Natural killer cell (primary cell): ENCODE measurements around the gene CPT1A. TPM values are rescaled to one million over a fixed set of nuclear protein-coding genes. Genes with fewer than 3 reads are reported as not detected.
A peak's percentile ranks its signal among the peaks of the same experiment; 100 is the strongest.

Experiments used
- ATAC-seq, 3 donors: fragments of 150-1000 bp in 2 of 3; fragments of 200-7000 bp in 1 of 3; cut with Tn5 transposase; 1 replicate in 1 of 3; 2 replicates in 2 of 3; pipeline ENCODE4 v1.10.0; 2021; ENCODE audit warnings: mild to moderate bottlenecking in 2 of 3, moderate library complexity in 2 of 3
- DNase-seq, 2 donors: peaks; one replicate each; pipeline versions ENCODE4 v3.0.0 to v3.0.0-alpha.2; 2013 to 2021; ENCODE audit warnings: mixed read lengths in 1 of 2
- H3K27ac ChIP-seq: one replicate; pipeline ENCODE4 v1.5.1; 2013; ENCODE audit warnings: mild to moderate bottlenecking, low read length
- H3K27me3 ChIP-seq: one replicate; pipeline ENCODE4 v1.6.1; 2013; ENCODE audit warnings: low read length; ENCODE audit not compliant: control insufficient read depth, insufficient read depth
- H3K36me3 ChIP-seq: one replicate; pipeline ENCODE4 v1.6.1; 2013; ENCODE audit warnings: low read length; ENCODE audit not compliant: control insufficient read depth, insufficient read depth
- H3K4me1 ChIP-seq: one replicate; pipeline ENCODE4 v1.6.1; 2013; ENCODE audit warnings: low read length; ENCODE audit not compliant: control insufficient read depth, insufficient read depth
- H3K4me3 ChIP-seq: one replicate; pipeline ENCODE4 v1.5.1; 2013; ENCODE audit warnings: low read length
- H3K9me3 ChIP-seq: one replicate; pipeline ENCODE4 v1.6.1; 2013; ENCODE audit warnings: low read length; ENCODE audit not compliant: control insufficient read depth, insufficient read depth
- H3K27ac Mint-ChIP-seq, 2 donors: one replicate each; pipeline ENCODE4 v1.8.0; 2022; ENCODE audit warnings: mild to moderate bottlenecking in 2 of 2, mixed read lengths in 2 of 2, moderate library complexity in 1 of 2
- H3K27me3 Mint-ChIP-seq, 2 donors: one replicate each; pipeline ENCODE4 v1.8.0; 2022; ENCODE audit warnings: low read depth in 2 of 2, mixed read lengths in 2 of 2
- H3K36me3 Mint-ChIP-seq: one replicate; pipeline ENCODE4 v1.8.0; 2022; ENCODE audit warnings: mixed read lengths
- H3K4me1 Mint-ChIP-seq, 2 donors: one replicate each; pipeline ENCODE4 v1.8.0; 2022; ENCODE audit warnings: mixed read lengths in 2 of 2
- H3K4me3 Mint-ChIP-seq: one replicate; pipeline ENCODE4 v1.8.0; 2022; ENCODE audit warnings: mild to moderate bottlenecking, moderate library complexity, mixed read lengths
- H3K9me3 Mint-ChIP-seq, 2 donors: one replicate each; pipeline ENCODE4 v1.8.0; 2022; ENCODE audit warnings: mixed read lengths in 2 of 2
- CTCF ChIP-seq: fragments of 200-600 bp; IDR thresholded peaks from one replicate; pipeline ENCODE4 v1.8.0; 2022; ENCODE audit warnings: antibody characterized with exemption
- WGBS: methylation state at CpG from one replicate; pipeline ENCODE4 v1.1.7; 2013; ENCODE audit warnings: missing lambda C conversion rate; ENCODE audit not compliant: insufficient coverage; 5-methylcytosine and 5-hydroxymethylcytosine counted together
- intact Hi-C: fragments of 100-400 bp; cut with micrococcal nuclease; formaldehyde crosslinking; loops from one replicate; pipeline ENCODE4 v1.14.2; 2022
- total RNA-seq, 4 donors: library from RNA; stranded (reverse); fragments of 120-200 nt in 1 of 4; gene quantifications; one replicate each; pipeline versions ENCODE4 v1.2.3 to v1.2.4, GENCODE V29; 2013 to 2022

CPT1A gene
- total RNA-seq, 3 donors from 2014 or later (not counting 1 experiment from before 2014, with no cell fraction given): 70.3 to 129 (median 100) TPM

GRCh38 chr11:68840661-68841653 lies 759 bp downstream of the CPT1A start:
- DNase-seq (peak; percentile 45 to 52), ATAC-seq (peak in 1 of 3 donors; percentile 2)
- no peaks in the 10 kb centered on the region for H3K9me3 Mint-ChIP-seq
- no peaks in the 10 kb centered on the region for H3K36me3 Mint-ChIP-seq
- no peaks in the 10 kb centered on the region for H3K27me3 ChIP-seq
- H3K4me3 Mint-ChIP-seq: peak overlapping the region; percentile 88
- H3K36me3 ChIP-seq: no peaks in the 10 kb centered on the region
- H3K4me3 ChIP-seq: peak overlapping the region; percentile 69
- peak overlapping the region; percentile 75 for H3K27ac ChIP-seq
- under 1% methylated on average over 90 of the region's 90 CpGs for WGBS
- peaks cover 65% of the 10 kb centered on the region for H3K4me1 ChIP-seq
- H3K4me1 Mint-ChIP-seq: peaks cover 57 to 62% of the 10 kb centered on the region in 2 donors
- no peaks in the 10 kb centered on the region for H3K27me3 Mint-ChIP-seq
- intact Hi-C loops: no loop called here
- no peaks in the 10 kb centered on the region for H3K9me3 ChIP-seq
- TF ChIP-seq CTCF: no peak
- H3K27ac Mint-ChIP-seq: peak overlapping the region; percentile 88 to 91

GRCh38 chr11:68839911-68840641 lies 1.6 kb downstream of the CPT1A start:
- no peak for TF ChIP-seq CTCF
- intact Hi-C loops: loop anchor here (1.0 kb wide), 1 partner anchor 64 kb away; no protein-coding TSS in a partner anchor
- H3K4me1 Mint-ChIP-seq: peaks cover 66 to 71% of the 10 kb centered on the region in 2 donors
- no peaks in the 10 kb centered on the region for H3K36me3 ChIP-seq
- peak in 1 of 3 donors; percentile 0 for ATAC-seq
- no peaks in the 10 kb centered on the region for H3K9me3 ChIP-seq
- peaks cover 71% of the 10 kb centered on the region for H3K4me1 ChIP-seq
- peak overlapping the region; percentile 69 for H3K4me3 ChIP-seq
- no peaks in the 10 kb centered on the region for H3K9me3 Mint-ChIP-seq
- peak in 1 of 2 donors; percentile 59 for DNase-seq
- peak overlapping the region; percentile 88 to 91 for H3K27ac Mint-ChIP-seq
- H3K27me3 ChIP-seq: no peaks in the 10 kb centered on the region
- no peaks in the 10 kb centered on the region for H3K36me3 Mint-ChIP-seq
- H3K27ac ChIP-seq: peak overlapping the region; percentile 75
- H3K4me3 Mint-ChIP-seq: peak overlapping the region; percentile 88
- H3K27me3 Mint-ChIP-seq: no peaks in the 10 kb centered on the region
- WGBS: 8% methylated on average over 15 of the region's 19 CpGs

DNA sequence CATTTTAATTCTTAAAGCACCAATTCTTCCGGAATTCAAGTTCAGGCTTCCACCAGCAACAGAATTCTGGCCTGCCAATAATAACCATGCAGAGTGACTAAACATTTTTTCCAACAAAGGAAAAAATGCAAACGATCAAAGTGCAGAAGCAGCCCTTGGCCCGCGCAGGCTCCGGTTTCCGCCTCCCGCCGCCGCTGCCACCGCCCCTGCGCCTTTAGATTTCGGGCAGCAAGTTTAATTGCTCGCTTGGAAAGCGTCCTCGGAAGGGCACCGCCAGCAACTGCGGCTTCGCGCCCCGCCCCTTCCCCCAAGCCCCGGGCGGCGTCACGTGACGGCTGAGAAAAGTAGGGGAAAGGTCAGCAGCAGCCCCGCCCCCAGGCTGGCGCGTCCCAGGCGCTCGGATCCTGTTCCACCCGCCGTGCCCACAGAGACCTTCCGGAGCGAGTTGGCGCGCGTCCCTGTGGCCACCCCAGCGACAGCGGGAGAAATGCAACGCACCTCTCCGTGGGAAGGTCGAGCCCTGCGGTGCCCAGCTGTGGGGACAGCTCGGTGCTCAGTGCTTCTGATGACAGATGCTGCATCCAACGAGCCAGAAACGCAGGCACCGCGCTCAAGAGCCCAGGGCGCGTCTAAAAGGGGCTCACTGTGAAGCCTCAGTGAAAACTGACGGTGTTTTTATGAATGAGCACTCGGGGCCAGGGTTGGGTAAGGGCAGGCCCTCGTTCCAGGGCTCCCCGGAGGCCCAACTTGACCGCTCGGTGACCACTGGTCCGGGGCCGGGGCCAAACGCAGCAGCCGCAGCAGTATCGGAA lies 2.5 kb downstream of the CPT1A start:
- H3K4me1 ChIP-seq: peaks cover 68% of the 10 kb centered on the region
- ATAC-seq: peak; percentile 57 to 86 (median 74)
- peak overlapping the region; percentile 69 for H3K4me3 ChIP-seq
- no peak for TF ChIP-seq CTCF
- peak overlapping the region; percentile 75 for H3K27ac ChIP-seq
- H3K27me3 ChIP-seq: no peaks in the 10 kb centered on the region
- H3K9me3 ChIP-seq: no peaks in the 10 kb centered on the region
- Mint-ChIP-seq H3K4me1 (peaks cover 68 to 71% of the 10 kb centered on the region in 2 donors), H3K27me3 (no peaks in the 10 kb centered on the region), H3K4me3 (peak overlapping the region; percentile 88), H3K9me3 (no peaks in the 10 kb centered on the region), H3K27ac (peak overlapping the region; percentile 88 to 91), H3K36me3 (no peaks in the 10 kb centered on the region)
- no peaks in the 10 kb centered on the region for H3K36me3 ChIP-seq
- DNase-seq: peak; percentile 90 to 97
- intact Hi-C loops: loop anchor here (1.0 kb wide), 1 partner anchor 65 kb away; no protein-coding TSS in a partner anchor
- WGBS: under 1% methylated on average over 61 of the region's 61 CpGs
